ENCODE data around the gene GIT1. TPM values are rescaled to one million over a fixed set of nuclear protein-coding genes. Genes with fewer than 3 reads are reported as not detected.

GIT1 gene
- total RNA-seq, 2 donors from 2014 or later: 24.1 to 35.3 TPM

DNA sequence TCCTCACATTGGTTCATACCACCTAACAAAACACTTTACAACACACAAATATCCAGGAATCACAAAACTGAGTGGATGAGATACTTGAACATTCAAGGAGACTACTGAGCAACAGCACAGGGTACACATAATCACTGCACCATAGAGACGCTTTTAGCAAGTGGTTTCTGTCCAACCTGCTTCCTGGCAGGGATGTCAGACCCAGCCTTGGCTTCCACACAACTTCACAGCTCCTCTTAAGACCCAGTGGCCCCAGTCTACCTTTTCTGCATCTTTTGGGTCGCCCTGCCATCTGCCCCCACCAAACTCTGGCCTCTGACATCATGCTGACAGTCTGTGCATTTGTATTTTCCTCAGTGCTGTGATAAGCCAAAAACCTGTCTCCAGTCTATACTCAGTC is 39.2 kb upstream of the GIT1 start:
- Histone ChIP-seq H3K27me3 (replicated peaks; ENCODE audit: insufficient read depth) (no peaks in the 10 kb centered on the region), H3K27ac (no peak overlapping the region), H3K36me3 (peaks cover 16% of the 10 kb centered on the region), H3K4me1 (ENCODE audit: control insufficient read depth in 1 of 2, low read depth in 2 of 2) (no peaks in the 10 kb centered on the region), H3K4me3 (no peak overlapping the region), H3K9me3 (no peaks in the 10 kb centered on the region)
- no peak for ATAC-seq (ENCODE audit: insufficient number of reproducible peaks, low FRiP score, low read depth)
- no peak for DNase-seq (ENCODE audit: low spot score)
- TF ChIP-seq, protein P1, sequence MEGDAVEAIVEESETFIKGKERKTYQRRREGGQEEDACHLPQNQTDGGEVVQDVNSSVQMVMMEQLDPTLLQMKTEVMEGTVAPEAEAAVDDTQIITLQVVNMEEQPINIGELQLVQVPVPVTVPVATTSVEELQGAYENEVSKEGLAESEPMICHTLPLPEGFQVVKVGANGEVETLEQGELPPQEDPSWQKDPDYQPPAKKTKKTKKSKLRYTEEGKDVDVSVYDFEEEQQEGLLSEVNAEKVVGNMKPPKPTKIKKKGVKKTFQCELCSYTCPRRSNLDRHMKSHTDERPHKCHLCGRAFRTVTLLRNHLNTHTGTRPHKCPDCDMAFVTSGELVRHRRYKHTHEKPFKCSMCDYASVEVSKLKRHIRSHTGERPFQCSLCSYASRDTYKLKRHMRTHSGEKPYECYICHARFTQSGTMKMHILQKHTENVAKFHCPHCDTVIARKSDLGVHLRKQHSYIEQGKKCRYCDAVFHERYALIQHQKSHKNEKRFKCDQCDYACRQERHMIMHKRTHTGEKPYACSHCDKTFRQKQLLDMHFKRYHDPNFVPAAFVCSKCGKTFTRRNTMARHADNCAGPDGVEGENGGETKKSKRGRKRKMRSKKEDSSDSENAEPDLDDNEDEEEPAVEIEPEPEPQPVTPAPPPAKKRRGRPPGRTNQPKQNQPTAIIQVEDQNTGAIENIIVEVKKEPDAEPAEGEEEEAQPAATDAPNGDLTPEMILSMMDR (IDR thresholded peaks at IDR 0.05): no peak

DNA sequence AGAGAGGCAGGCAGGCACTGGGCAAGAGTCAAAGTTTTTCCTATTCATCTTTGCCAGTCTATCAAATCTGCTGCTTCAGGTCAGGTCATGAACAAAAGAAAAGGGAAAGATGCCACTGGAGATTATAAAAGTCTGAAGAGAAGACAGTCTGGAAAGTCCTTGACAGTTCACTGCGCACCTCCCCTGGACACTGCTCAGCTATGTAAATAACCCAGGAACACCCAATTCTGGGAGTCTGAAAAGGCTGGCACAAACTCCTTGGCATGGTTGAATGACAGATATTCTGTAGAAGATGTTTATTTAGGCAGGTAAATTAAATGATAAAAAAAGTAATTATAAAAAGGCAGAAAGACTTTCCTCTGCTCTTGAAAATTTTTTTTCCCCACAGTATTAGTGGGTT is 38.5 kb upstream of the GIT1 start:
- H3K9me3 ChIP-seq: no peaks in the 10 kb centered on the region
- H3K4me1 ChIP-seq (ENCODE audit: control insufficient read depth in 1 of 2, low read depth in 2 of 2): peaks cover 0 to 4% of the 10 kb centered on the region in 2 donors
- ATAC-seq (ENCODE audit: insufficient number of reproducible peaks, low FRiP score, low read depth): no peak
- TF ChIP-seq, protein P1 (IDR thresholded peaks at IDR 0.05): no peak
- no peak overlapping the region for H3K27ac ChIP-seq
- no peak for DNase-seq (ENCODE audit: low spot score)
- H3K36me3 ChIP-seq: peaks cover 16% of the 10 kb centered on the region
- H3K4me3 ChIP-seq: no peak overlapping the region
- H3K27me3 ChIP-seq (replicated peaks; ENCODE audit: insufficient read depth): no peaks in the 10 kb centered on the region

DNA sequence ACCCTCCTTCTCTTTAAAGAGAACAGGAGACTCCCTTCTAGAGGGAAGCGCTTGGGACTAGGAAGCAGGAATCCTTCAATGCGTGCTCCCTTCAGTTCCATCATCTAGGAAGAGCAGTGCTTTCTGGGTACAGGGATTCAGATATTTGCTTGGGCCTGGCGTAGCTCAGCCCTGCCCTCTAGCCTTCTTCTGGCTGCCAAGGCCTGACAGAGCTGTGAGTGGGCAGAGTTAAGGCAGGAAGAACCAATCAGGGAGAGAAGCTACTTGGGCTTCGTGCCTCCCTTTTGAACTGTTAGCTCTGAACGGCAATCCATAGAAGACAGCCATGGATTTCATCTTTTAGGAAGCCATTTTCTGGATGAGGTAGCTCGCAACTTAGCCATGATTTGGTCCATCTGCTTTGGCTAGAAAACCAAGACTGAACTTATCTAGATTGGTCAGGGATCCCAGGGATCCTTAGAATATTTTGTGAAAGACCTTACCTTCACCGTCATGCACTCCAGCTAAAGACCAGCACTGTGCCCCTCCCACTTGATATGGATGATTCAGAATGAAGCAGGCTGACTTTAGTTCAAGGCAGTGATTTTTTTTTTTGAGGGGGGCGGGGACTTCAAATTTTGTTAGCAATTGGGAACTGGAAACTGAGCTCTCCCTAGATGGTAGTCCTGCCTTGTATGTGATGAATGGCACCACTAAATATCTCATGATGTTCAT is 35.7 kb upstream of the GIT1 start:
- DNase-seq (ENCODE audit: low spot score): no peak
- peaks cover 3 to 21% of the 10 kb centered on the region in 2 donors for H3K4me1 ChIP-seq (ENCODE audit: control insufficient read depth in 1 of 2, low read depth in 2 of 2)
- TF ChIP-seq, protein P1 (IDR thresholded peaks at IDR 0.05): no peak

DNA sequence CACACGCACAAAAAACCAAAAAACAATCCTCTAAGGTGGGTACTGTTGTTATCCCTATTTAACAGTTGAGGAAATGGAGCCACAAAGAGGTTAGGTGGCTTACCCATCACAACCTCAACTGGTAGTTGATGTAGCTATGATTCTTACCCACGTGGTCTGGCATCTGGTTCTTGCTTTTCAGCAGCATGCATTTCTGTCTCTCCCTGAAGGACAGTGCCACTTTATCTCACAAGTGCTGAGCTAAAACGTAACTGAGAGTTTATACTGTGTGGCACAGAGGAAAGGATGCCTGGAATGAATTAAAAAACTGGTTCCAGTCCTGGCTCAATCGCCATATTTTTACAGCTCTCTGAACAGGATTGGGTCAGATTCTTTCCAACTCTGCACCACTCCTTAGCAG is 35.1 kb upstream of the GIT1 start:
- Histone ChIP-seq H3K36me3 (peaks cover 4% of the 10 kb centered on the region), H3K27ac (no peak overlapping the region), H3K9me3 (no peaks in the 10 kb centered on the region), H3K4me3 (no peak overlapping the region), H3K4me1 (ENCODE audit: control insufficient read depth in 1 of 2, low read depth in 2 of 2) (peaks cover 3 to 27% of the 10 kb centered on the region in 2 donors), H3K27me3 (replicated peaks; ENCODE audit: insufficient read depth) (no peaks in the 10 kb centered on the region)
- DNase-seq (ENCODE audit: low spot score) (no peak), ATAC-seq (ENCODE audit: insufficient number of reproducible peaks, low FRiP score, low read depth) (no peak)
- TF ChIP-seq, protein P1 (IDR thresholded peaks at IDR 0.05): no peak

More for the DNA sequence above, 35.7 kb upstream of the GIT1 start:
- ATAC-seq (ENCODE audit: insufficient number of reproducible peaks, low FRiP score, low read depth): no peak
- H3K9me3 ChIP-seq: no peaks in the 10 kb centered on the region
- H3K27me3 ChIP-seq (replicated peaks; ENCODE audit: insufficient read depth): no peaks in the 10 kb centered on the region
- H3K27ac ChIP-seq: no peak overlapping the region
- no peak overlapping the region for H3K4me3 ChIP-seq
- H3K36me3 ChIP-seq: peaks cover 4% of the 10 kb centered on the region

DNA sequence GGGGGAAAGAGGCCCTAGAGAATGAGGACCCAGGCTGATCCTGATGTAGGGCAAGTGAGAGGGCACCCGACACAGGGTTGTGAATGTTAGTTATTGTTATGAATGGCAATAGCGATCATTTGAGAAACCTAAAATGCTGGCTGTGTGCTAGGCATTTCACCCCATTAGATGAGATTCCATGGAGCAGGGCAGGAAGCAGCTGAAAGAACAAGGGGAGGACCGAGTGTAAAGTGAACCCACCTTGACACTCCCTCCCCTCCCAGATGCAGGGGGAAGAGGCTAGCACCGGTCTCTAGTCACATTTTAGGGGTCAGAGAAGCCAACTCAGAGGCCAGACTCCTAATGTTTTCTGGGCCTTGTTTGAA is 33.8 kb upstream of the GIT1 start:
- Histone ChIP-seq H3K9me3 (no peaks in the 10 kb centered on the region), H3K4me3 (peak overlapping the region; percentile 91), H3K4me1 (ENCODE audit: control insufficient read depth in 1 of 2, low read depth in 2 of 2) (peaks cover 3 to 40% of the 10 kb centered on the region in 2 donors), H3K27me3 (replicated peaks; ENCODE audit: insufficient read depth) (no peaks in the 10 kb centered on the region), H3K36me3 (no peaks in the 10 kb centered on the region), H3K27ac (no peak overlapping the region)
- DNase-seq (ENCODE audit: low spot score): no peak
- ATAC-seq (ENCODE audit: insufficient number of reproducible peaks, low FRiP score, low read depth): no peak
- TF ChIP-seq, protein P1 (IDR thresholded peaks at IDR 0.05): no peak
